Stomach (tissue), 9 donors: ENCODE results near the gene LIMD2. TPM values are rescaled to one million over a fixed set of nuclear protein-coding genes. Genes with fewer than 3 reads are reported as not detected.

Experiments
- DNase-seq, 2 donors: peaks; one replicate each; pipeline versions ENCODE4 v3.0.0 to v3.0.0-alpha.2; 2013 to 2019
- H3K27ac ChIP-seq, 5 donors: fragments of 200-600 bp in 4 of 5; sonication (generic) in 4 of 5; one replicate each; pipeline ENCODE4 v1.5.1; 2013 to 2019; ENCODE audit warnings: mild to moderate bottlenecking in 1 of 5, moderate library complexity in 1 of 5
- H3K27me3 ChIP-seq, 3 donors: fragments of 200-600 bp; sonication (generic); one replicate each; pipeline ENCODE4 v1.5.1; 2017 to 2019; ENCODE audit warnings: mixed run types in 1 of 3
- H3K36me3 ChIP-seq, 4 donors: fragments of 200-600 bp; sonication (generic); 1 replicate in 3 of 4; 2 replicates in 1 of 4; pipeline ENCODE4 v1.5.1; 2016 to 2019
- H3K4me1 ChIP-seq, 4 donors: fragments of 200-600 bp; sonication (generic); one replicate each; pipeline ENCODE4 v1.5.1; 2016 to 2019
- H3K4me3 ChIP-seq, 4 donors: fragments of 200-600 bp; sonication (generic) in 3 of 4; one replicate each; pipeline ENCODE4 v1.5.1; 2016 to 2019; ENCODE audit warnings: mild to moderate bottlenecking in 1 of 4
- H3K9me3 ChIP-seq, 4 donors: fragments of 200-600 bp; sonication (generic); one replicate each; pipeline ENCODE4 v1.5.1; 2016 to 2019
- EP300 ChIP-seq: sonication (generic); formaldehyde crosslinking; IDR thresholded peaks from one replicate; pipeline ENCODE4 v1.6.1; 2017; ENCODE audit warnings: antibody characterized with exemption
- POLR2A ChIP-seq, 4 donors: fragments of 450-650 bp; IDR thresholded peaks; one replicate each; pipeline ENCODE4 v1.6.1; 2016; ENCODE audit warnings: antibody characterized with exemption in 4 of 4, control low read depth in 2 of 4, mild to moderate bottlenecking in 1 of 4, moderate library complexity in 1 of 4
- POLR2AphosphoS5 ChIP-seq, 3 donors: sonication (generic); formaldehyde crosslinking; IDR thresholded peaks; one replicate each; pipeline ENCODE4 v1.6.1; 2016; ENCODE audit warnings: antibody characterized with exemption in 3 of 3
- WGBS, 5 donors: extraction: QIAGEN DNeasy Blood & Tissue Kit in 3 of 5; methylation state at CpG; one replicate each; pipeline versions ENCODE4 v1.1.5 to v1.1.7; 2013 to 2018; 5-methylcytosine and 5-hydroxymethylcytosine counted together
- intact Hi-C: fragments of 100-400 bp; cut with DNase I; formaldehyde crosslinking; loops from one replicate; pipeline ENCODE4 v1.15.1; 2023; ENCODE audit warnings: low total_unique reads
- polyA plus RNA-seq, 3 donors: library from polyadenylated mRNA; stranded (reverse); fragments of 200-250 nt; gene quantifications; one replicate each; pipeline ENCODE4 v1.2.3, GENCODE V29; 2013
- total RNA-seq, 5 donors: library from RNA; depleted of rRNA; stranded (reverse); fragments of >200 nt; gene quantifications; one replicate each; pipeline versions ENCODE4 v1.1.0 to v1.2.3, GENCODE V29; 2014 to 2016
- TF ChIP-seq, protein P1 (sequence below), 7 experiments: fragments of 450-650 bp in 4 of 7; fragments of 200-600 bp in 3 of 7; sonication (generic) in 3 of 7; IDR thresholded peaks; one replicate each; pipeline ENCODE4 v1.5.1; 2016 to 2019; ENCODE audit warnings: antibody characterized with exemption in 7 of 7, control low read depth in 2 of 7, mild to moderate bottlenecking in 1 of 7
- donor health status: healthy with polysubstance abuse.
- donor health status: Bipolar disorder and iron deficiency.
- donor health status: healthy.

The LIMD2 gene
- total and polyA plus RNA-seq, 8 donors, result 4.9 to 27.2 (median 15.0) TPM

DNA sequence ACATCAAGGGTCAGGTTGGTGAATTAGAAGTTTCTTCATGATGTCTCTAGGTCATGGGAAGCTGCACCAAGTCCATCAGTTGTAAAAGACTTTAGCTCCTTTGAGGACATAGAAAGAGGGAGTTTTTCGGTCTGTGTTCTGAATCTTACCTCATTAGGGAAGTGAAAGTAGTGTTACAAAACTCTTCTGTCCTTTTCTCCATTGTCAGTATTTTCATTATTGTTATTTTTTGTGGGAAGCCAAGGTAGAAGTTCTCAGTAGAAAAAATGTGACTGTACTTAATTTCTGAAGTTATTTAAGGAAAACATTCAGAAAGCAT is 53.5 kb downstream of the LIMD2 start:
- peak overlapping the region in 4 of 5 donors; percentile 45 to 61 (median 51) for H3K27ac ChIP-seq
- H3K27me3 ChIP-seq, result no peaks in the 10 kb centered on the region
- peaks cover 14 to 47% (median 43%) of the 10 kb centered on the region in 4 donors for H3K36me3 ChIP-seq
- H3K4me3 ChIP-seq, result no peak overlapping the region
- TF ChIP-seq POLR2A (IDR thresholded peaks at IDR 0.05) (no peak), EP300 (no peak), POLR2AphosphoS5 (IDR thresholded peaks at IDR 0.05) (no peak)
- TF ChIP-seq, protein P1, sequence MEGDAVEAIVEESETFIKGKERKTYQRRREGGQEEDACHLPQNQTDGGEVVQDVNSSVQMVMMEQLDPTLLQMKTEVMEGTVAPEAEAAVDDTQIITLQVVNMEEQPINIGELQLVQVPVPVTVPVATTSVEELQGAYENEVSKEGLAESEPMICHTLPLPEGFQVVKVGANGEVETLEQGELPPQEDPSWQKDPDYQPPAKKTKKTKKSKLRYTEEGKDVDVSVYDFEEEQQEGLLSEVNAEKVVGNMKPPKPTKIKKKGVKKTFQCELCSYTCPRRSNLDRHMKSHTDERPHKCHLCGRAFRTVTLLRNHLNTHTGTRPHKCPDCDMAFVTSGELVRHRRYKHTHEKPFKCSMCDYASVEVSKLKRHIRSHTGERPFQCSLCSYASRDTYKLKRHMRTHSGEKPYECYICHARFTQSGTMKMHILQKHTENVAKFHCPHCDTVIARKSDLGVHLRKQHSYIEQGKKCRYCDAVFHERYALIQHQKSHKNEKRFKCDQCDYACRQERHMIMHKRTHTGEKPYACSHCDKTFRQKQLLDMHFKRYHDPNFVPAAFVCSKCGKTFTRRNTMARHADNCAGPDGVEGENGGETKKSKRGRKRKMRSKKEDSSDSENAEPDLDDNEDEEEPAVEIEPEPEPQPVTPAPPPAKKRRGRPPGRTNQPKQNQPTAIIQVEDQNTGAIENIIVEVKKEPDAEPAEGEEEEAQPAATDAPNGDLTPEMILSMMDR (IDR thresholded peaks at IDR 0.05), result no peak
- intact Hi-C loops, result no loop called here
- WGBS, 5 donors, result 87 to 90% (median 89%) methylated on average over 1 of the region's 1 CpG
- peaks cover 13 to 72% (median 23%) of the 10 kb centered on the region in 4 donors for H3K4me1 ChIP-seq
- no peak for DNase-seq
- no peaks in the 10 kb centered on the region for H3K9me3 ChIP-seq

Other genes starting within 250 kb of the LIMD2 start
- 100 to 1,000 TPM in 1 of 5 donors, 10 to 100 TPM in 1, 1 to 10 TPM in 3; 3.6 to 232 (median 6.8) TPM for gene ACE, start 223.1 kb downstream of the LIMD2 start, total RNA-seq
- gene ACE, start 223.1 kb downstream of the LIMD2 start, polyA plus RNA-seq, result 1 to 10 TPM; 1.3 to 2.7 (median 2.6) TPM
- gene KCNH6, start 176.8 kb downstream of the LIMD2 start, total RNA-seq, result 1 to 10 TPM in 1 of 5 donors, under 1 TPM in 4; 0.37 to 2.3 (median 0.72) TPM
- under 1 TPM in 2 of 3 donors, not detected in 1; 0.20 to 0.31 TPM for gene KCNH6, start 176.8 kb downstream of the LIMD2 start, polyA plus RNA-seq
- 10 to 100 TPM; 14.6 to 45.5 (median 23.5) TPM for gene DCAF7, start 149.6 kb downstream of the LIMD2 start, total RNA-seq
- gene DCAF7, start 149.6 kb downstream of the LIMD2 start, polyA plus RNA-seq, result 10 to 100 TPM; 11.6 to 14.8 (median 13.7) TPM
- gene TACO1, start 99.2 kb downstream of the LIMD2 start, total RNA-seq, result 10 to 100 TPM in 3 of 5 donors, 1 to 10 TPM in 2; 7.0 to 26.6 (median 10.4) TPM
- 10 to 100 TPM; 18.9 to 20.9 (median 20.9) TPM for gene TACO1, start 99.2 kb downstream of the LIMD2 start, polyA plus RNA-seq
- 10 to 100 TPM; 13.4 to 99.5 (median 28.5) TPM for gene MAP3K3, start 77.7 kb downstream of the LIMD2 start, total RNA-seq
- gene MAP3K3, start 77.7 kb downstream of the LIMD2 start, polyA plus RNA-seq, result 10 to 100 TPM in 2 of 3 donors, 1 to 10 TPM in 1; 9.3 to 16.9 (median 10.7) TPM
- gene STRADA, start 41.7 kb upstream of the LIMD2 start, total RNA-seq, result 10 to 100 TPM; 15.8 to 56.2 (median 31.3) TPM
- gene STRADA, start 41.7 kb upstream of the LIMD2 start, polyA plus RNA-seq, result 10 to 100 TPM in 2 of 3 donors, 1 to 10 TPM in 1; 9.8 to 17.7 (median 12.6) TPM
- 100 to 1,000 TPM in 2 of 5 donors, 10 to 100 TPM in 3; 38.8 to 139 (median 69.4) TPM for gene CCDC47, start 73.5 kb upstream of the LIMD2 start, total RNA-seq
- gene CCDC47, start 73.5 kb upstream of the LIMD2 start, polyA plus RNA-seq, result 10 to 100 TPM; 11.5 to 34.6 (median 18.5) TPM
- gene DDX42, start 74.0 kb upstream of the LIMD2 start, total RNA-seq, result 100 to 1,000 TPM; 182 to 346 (median 205) TPM
- 10 to 100 TPM; 42.7 to 59.9 (median 52.7) TPM for gene DDX42, start 74.0 kb upstream of the LIMD2 start, polyA plus RNA-seq
- 100 to 1,000 TPM in 1 of 5 donors, 10 to 100 TPM in 4; 19.2 to 177 (median 80.1) TPM for gene PSMC5, start 127.3 kb upstream of the LIMD2 start, total RNA-seq
- gene PSMC5, start 127.3 kb upstream of the LIMD2 start, polyA plus RNA-seq, result 100 to 1,000 TPM; 151 to 211 (median 153) TPM
- gene FTSJ3, start 127.5 kb upstream of the LIMD2 start, total RNA-seq, result 10 to 100 TPM in 4 of 5 donors, 1 to 10 TPM in 1; 3.5 to 54.0 (median 38.6) TPM
- gene FTSJ3, start 127.5 kb upstream of the LIMD2 start, polyA plus RNA-seq, result 10 to 100 TPM; 12.2 to 14.4 (median 13.4) TPM
- gene SMARCD2, start 142.6 kb upstream of the LIMD2 start, total RNA-seq, result 100 to 1,000 TPM in 3 of 5 donors, 10 to 100 TPM in 2; 90.6 to 244 (median 109) TPM
- 10 to 100 TPM; 65.1 to 86.9 (median 66.9) TPM for gene SMARCD2, start 142.6 kb upstream of the LIMD2 start, polyA plus RNA-seq
- not detected for gene CSH2, start 173.6 kb upstream of the LIMD2 start, total RNA-seq
- gene CSH2, start 173.6 kb upstream of the LIMD2 start, polyA plus RNA-seq, result not detected
- gene GH2, start 181.8 kb upstream of the LIMD2 start, total RNA-seq, result not detected
- not detected for gene GH2, start 181.8 kb upstream of the LIMD2 start, polyA plus RNA-seq
- gene CSH1, start 196.4 kb upstream of the LIMD2 start, total RNA-seq, result not detected
- not detected for gene CSH1, start 196.4 kb upstream of the LIMD2 start, polyA plus RNA-seq
- gene CSHL1, start 211.1 kb upstream of the LIMD2 start, total RNA-seq, result not detected
- gene CSHL1, start 211.1 kb upstream of the LIMD2 start, polyA plus RNA-seq, result not detected
- not detected for gene GH1, start 218.7 kb upstream of the LIMD2 start, total RNA-seq
- not detected for gene GH1, start 218.7 kb upstream of the LIMD2 start, polyA plus RNA-seq
- gene CD79B, start 232.2 kb upstream of the LIMD2 start, total RNA-seq, result 1 to 10 TPM in 2 of 5 donors, not detected in 3; 4.8 to 5.3 TPM
- 1 to 10 TPM; 1.7 to 9.7 (median 8.1) TPM for gene CD79B, start 232.2 kb upstream of the LIMD2 start, polyA plus RNA-seq